HepG2 (cell line): ENCODE results near the gene KLRC4. TPM values are rescaled to one million over a fixed set of nuclear protein-coding genes. Genes with fewer than 3 reads are reported as not detected.
A peak's percentile ranks its signal among the peaks of the same experiment; 100 is the strongest.

Experiments
- CAMTA2 ChIP-seq: sonication (generic); formaldehyde crosslinking; IDR thresholded peaks from 2 replicates; pipeline ENCODE4 v1.4.0; 2020; ENCODE audit warnings: mild to moderate bottlenecking, missing genetic modification reagents, borderline replicate concordance
- CCDC6 ChIP-seq: sonication (generic); formaldehyde crosslinking; IDR thresholded peaks from 2 replicates; pipeline ENCODE4 v1.8.1; 2022; ENCODE audit warnings: mild to moderate bottlenecking, missing genetic modification reagents, moderate library complexity
- HES4 ChIP-seq: sonication (generic); formaldehyde crosslinking; IDR thresholded peaks from 2 replicates; pipeline ENCODE4 v1.9.0; 2021; ENCODE audit warnings: mild to moderate bottlenecking, missing genetic modification reagents, borderline replicate concordance
- MLLT10 ChIP-seq: sonication (generic); formaldehyde crosslinking; IDR thresholded peaks from 2 replicates; pipeline ENCODE4 v1.4.0; 2020; ENCODE audit warnings: missing genetic modification reagents
- SMARCC2 ChIP-seq: fragments of 450-650 bp; IDR thresholded peaks from 2 replicates; pipeline ENCODE4 v1.6.1; 2017; ENCODE audit warnings: antibody characterized with exemption, mild to moderate bottlenecking
- TARDBP ChIP-seq: sonication (generic); formaldehyde crosslinking; IDR thresholded peaks from 2 replicates; pipeline ENCODE4 v1.8.0; 2022; ENCODE audit warnings: mild to moderate bottlenecking, missing genetic modification reagents
- ZMYM3 ChIP-seq: sonication (generic); formaldehyde crosslinking; IDR thresholded peaks from 2 replicates; pipeline ENCODE4 v1.5.1; 2020; ENCODE audit warnings: mild to moderate bottlenecking, missing genetic modification reagents
- ZNF30 ChIP-seq: sonication (generic); formaldehyde crosslinking; IDR thresholded peaks from 2 replicates; pipeline ENCODE4 v1.5.0; 2020; ENCODE audit warnings: mild to moderate bottlenecking, missing genetic modification reagents
- ZNF644 ChIP-seq: IDR thresholded peaks from 2 replicates; pipeline ENCODE4 v1.6.1; 2016; ENCODE audit warnings: low read depth
- ZNF850 ChIP-seq: sonication (generic); formaldehyde crosslinking; conservative IDR thresholded peaks from 2 replicates; pipeline ENCODE4 v1.9.0; 2021; ENCODE audit warnings: mild to moderate bottlenecking, missing genetic modification reagents
- polyA plus RNA-seq, 8 experiments: library from polyadenylated mRNA; depleted of rRNA in 3 of 8; stranded (reverse) in 7 of 8; unstranded in 1 of 8; fragments of >200 nt; fragmentation: Illumina TruSeq in 4 of 8; extraction: Trizol in 4 of 8; gene quantifications; 2 replicates each; pipeline versions ENCODE4 v1.2.1 to v1.2.3, GENCODE V29; 2011 to 2016; ENCODE audit warnings: low read depth in 4 of 8, missing spikeins in 1 of 8, mixed read lengths in 1 of 8; ENCODE audit not compliant: insufficient read depth in 1 of 8
- total RNA-seq, 5 experiments: library from RNA; depleted of rRNA; stranded (reverse); fragments of >200 nt; fragmentation: Illumina TruSeq; extraction: Trizol; gene quantifications; 2 replicates each; pipeline ENCODE4 v1.2.3, GENCODE V29; 2016; ENCODE audit warnings: low read depth in 1 of 5
- TF ChIP-seq, protein P1 (sequence below): conservative IDR thresholded peaks from 2 replicates; pipeline ENCODE4 v1.6.1; 2018; ENCODE audit warnings: missing genetic modification reagents
- TF ChIP-seq, protein P2 (sequence below): IDR thresholded peaks from 2 replicates; pipeline ENCODE4 v1.6.1; 2016; ENCODE audit warnings: low read depth, control low read depth
- TF ChIP-seq, protein P3 (sequence below): sonication (generic); formaldehyde crosslinking; conservative IDR thresholded peaks from 2 replicates; pipeline ENCODE4 v1.4.0; 2020; ENCODE audit warnings: missing genetic modification reagents
- TF ChIP-seq, protein P4 (sequence below): sonication (generic); formaldehyde crosslinking; IDR thresholded peaks from 2 replicates; pipeline ENCODE4 v1.4.0; 2020; ENCODE audit warnings: mild to moderate bottlenecking, missing genetic modification reagents
- TF ChIP-seq, protein P5 (sequence below): sonication (generic); formaldehyde crosslinking; IDR thresholded peaks from 2 replicates; pipeline ENCODE4 v1.5.1; 2020; ENCODE audit warnings: mild to moderate bottlenecking, moderate library complexity, missing genetic modification reagents
- TF ChIP-seq, protein P6 (sequence below): IDR thresholded peaks from 2 replicates; pipeline ENCODE4 v1.6.1; 2012; ENCODE audit warnings: inconsistent platforms

The KLRC4 gene
- total and polyA plus RNA-seq, 2 of the 13 experiments (the other 11 are each of a cell fraction or from before 2014, with no cell fraction given) = 0.09 TPM; not detected in 1

DNA sequence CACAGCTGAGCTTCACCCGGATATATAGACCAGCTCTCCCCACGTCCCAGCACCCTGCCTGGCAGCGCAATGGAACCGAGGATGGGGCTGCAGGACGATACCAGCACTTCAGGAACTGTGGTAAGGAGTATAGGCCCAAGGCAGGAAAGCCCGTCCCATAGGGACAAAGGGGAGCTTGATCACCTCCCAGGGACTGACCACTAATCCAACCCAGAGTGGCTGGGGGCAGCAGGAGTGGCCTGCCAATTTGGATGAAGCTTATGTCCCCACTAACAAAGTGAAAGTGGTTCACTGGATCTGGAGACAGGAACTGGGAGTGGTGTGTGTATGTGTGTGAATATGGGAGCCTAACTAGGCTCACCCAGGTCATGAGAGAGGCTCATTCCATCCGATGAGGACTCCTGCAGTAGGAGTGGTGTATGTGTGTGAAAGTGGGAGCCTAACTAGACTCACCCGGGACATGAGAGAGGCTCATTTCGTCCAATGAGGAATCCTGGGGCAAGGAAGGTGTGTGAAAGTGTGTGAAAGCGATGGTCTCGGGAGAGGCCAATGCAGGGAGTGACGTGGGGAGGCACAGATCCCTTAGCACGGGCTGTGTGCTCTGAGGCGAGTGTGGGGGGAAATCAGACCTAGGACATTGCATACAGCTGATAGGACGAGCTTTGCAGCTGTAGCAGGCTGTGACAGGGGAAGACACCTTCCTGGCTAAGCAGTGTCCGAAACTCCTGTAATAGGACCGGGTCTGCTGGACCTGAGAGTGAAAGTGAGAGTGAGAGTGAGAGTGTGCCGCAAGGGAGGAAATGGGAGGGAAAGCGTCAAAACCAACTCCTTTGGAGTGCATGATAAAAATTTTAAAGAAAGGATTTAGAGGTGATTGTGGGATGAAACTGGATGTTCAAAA is 45.4 kb downstream of the KLRC4 start (continued):
- peak; percentile 42; the same call in 1 of the 2 replicates for TF ChIP-seq ZNF30 (CRISPR knock-in tag)
- TF ChIP-seq CAMTA2 (CRISPR knock-in tag) = 0 out of 2 replicates have a peak, but pooled peaks have one; percentile 31
- TF ChIP-seq, protein P1, sequence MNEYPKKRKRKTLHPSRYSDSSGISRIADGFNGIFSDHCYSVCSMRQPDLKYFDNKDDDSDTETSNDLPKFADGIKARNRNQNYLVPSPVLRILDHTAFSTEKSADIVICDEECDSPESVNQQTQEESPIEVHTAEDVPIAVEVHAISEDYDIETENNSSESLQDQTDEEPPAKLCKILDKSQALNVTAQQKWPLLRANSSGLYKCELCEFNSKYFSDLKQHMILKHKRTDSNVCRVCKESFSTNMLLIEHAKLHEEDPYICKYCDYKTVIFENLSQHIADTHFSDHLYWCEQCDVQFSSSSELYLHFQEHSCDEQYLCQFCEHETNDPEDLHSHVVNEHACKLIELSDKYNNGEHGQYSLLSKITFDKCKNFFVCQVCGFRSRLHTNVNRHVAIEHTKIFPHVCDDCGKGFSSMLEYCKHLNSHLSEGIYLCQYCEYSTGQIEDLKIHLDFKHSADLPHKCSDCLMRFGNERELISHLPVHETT = no peak
- TF ChIP-seq CCDC6 (CRISPR knock-in tag) = no peak; the same call in 1 of the 2 replicates
- TF ChIP-seq, protein P2, sequence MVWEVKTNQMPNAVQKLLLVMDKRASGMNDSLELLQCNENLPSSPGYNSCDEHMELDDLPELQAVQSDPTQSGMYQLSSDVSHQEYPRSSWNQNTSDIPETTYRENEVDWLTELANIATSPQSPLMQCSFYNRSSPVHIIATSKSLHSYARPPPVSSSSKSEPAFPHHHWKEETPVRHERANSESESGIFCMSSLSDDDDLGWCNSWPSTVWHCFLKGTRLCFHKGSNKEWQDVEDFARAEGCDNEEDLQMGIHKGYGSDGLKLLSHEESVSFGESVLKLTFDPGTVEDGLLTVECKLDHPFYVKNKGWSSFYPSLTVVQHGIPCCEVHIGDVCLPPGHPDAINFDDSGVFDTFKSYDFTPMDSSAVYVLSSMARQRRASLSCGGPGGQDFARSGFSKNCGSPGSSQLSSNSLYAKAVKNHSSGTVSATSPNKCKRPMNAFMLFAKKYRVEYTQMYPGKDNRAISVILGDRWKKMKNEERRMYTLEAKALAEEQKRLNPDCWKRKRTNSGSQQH = no peak
- peak; percentile 49; the same call in 1 of the 2 replicates for TF ChIP-seq ZNF644
- TF ChIP-seq, protein P3, sequence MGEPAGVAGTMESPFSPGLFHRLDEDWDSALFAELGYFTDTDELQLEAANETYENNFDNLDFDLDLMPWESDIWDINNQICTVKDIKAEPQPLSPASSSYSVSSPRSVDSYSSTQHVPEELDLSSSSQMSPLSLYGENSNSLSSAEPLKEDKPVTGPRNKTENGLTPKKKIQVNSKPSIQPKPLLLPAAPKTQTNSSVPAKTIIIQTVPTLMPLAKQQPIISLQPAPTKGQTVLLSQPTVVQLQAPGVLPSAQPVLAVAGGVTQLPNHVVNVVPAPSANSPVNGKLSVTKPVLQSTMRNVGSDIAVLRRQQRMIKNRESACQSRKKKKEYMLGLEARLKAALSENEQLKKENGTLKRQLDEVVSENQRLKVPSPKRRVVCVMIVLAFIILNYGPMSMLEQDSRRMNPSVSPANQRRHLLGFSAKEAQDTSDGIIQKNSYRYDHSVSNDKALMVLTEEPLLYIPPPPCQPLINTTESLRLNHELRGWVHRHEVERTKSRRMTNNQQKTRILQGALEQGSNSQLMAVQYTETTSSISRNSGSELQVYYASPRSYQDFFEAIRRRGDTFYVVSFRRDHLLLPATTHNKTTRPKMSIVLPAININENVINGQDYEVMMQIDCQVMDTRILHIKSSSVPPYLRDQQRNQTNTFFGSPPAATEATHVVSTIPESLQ (CRISPR knock-in tag) = no peak
- TF ChIP-seq, protein P4, sequence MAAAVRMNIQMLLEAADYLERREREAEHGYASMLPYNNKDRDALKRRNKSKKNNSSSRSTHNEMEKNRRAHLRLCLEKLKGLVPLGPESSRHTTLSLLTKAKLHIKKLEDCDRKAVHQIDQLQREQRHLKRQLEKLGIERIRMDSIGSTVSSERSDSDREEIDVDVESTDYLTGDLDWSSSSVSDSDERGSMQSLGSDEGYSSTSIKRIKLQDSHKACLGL (CRISPR knock-in tag) = no peak
- TF ChIP-seq TARDBP = 0 out of 2 replicates have a peak, but pooled peaks have one; percentile 6
- TF ChIP-seq ZMYM3 = 0 out of 2 replicates have a peak, but pooled peaks have one; percentile 16
- no peak for TF ChIP-seq ZNF850
- TF ChIP-seq, protein P5, sequence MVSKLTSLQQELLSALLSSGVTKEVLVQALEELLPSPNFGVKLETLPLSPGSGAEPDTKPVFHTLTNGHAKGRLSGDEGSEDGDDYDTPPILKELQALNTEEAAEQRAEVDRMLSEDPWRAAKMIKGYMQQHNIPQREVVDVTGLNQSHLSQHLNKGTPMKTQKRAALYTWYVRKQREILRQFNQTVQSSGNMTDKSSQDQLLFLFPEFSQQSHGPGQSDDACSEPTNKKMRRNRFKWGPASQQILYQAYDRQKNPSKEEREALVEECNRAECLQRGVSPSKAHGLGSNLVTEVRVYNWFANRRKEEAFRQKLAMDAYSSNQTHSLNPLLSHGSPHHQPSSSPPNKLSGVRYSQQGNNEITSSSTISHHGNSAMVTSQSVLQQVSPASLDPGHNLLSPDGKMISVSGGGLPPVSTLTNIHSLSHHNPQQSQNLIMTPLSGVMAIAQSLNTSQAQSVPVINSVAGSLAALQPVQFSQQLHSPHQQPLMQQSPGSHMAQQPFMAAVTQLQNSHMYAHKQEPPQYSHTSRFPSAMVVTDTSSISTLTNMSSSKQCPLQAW (CRISPR knock-in tag) = no peak
- TF ChIP-seq HES4 (CRISPR knock-in tag) = no peak
- TF ChIP-seq, protein P6, sequence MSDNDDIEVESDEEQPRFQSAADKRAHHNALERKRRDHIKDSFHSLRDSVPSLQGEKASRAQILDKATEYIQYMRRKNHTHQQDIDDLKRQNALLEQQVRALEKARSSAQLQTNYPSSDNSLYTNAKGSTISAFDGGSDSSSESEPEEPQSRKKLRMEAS = no peak; the same call in 1 of the 2 replicates
- TF ChIP-seq SMARCC2 = no peak
- TF ChIP-seq MLLT10 (CRISPR knock-in tag) = no peak
